Kidney (tissue), 14 donors: ENCODE measurements around the gene CYB561. TPM values are rescaled to one million over a fixed set of nuclear protein-coding genes. Genes with fewer than 3 reads are reported as not detected.

ENCODE experiments used
- DNase-seq, 5 donors: peaks; one replicate each; pipeline ENCODE4 v3.0.0-alpha.2; 2013 to 2020
- FAIRE-seq: peaks from 2 replicates; lab custom pipeline; 2012; peaks lifted over from hg19 to GRCh38; lab: Jason Lieb, UNC
- H3K27ac ChIP-seq, 2 donors: one replicate each; pipeline ENCODE4 v1.7.0; 2013; ENCODE audit warnings: low read depth in 2 of 2, low read length in 2 of 2, inconsistent platforms in 1 of 2
- H3K27me3 ChIP-seq: one replicate; pipeline ENCODE4 v1.7.1; 2013; ENCODE audit warnings: low read length, inconsistent platforms; ENCODE audit not compliant: control insufficient read depth, insufficient read depth
- H3K36me3 ChIP-seq, 3 donors: one replicate each; pipeline versions ENCODE4 v1.7.0 to v1.7.1; 2013; ENCODE audit warnings: low read length in 3 of 3, control low read depth in 1 of 3, inconsistent platforms in 1 of 3; ENCODE audit not compliant: insufficient read depth in 3 of 3, control insufficient read depth in 2 of 3
- H3K4me1 ChIP-seq, 3 donors: one replicate each; pipeline versions ENCODE4 v1.7.0 to v1.7.1; 2013; ENCODE audit warnings: low read length in 3 of 3, inconsistent platforms in 1 of 3, low read depth in 1 of 3; ENCODE audit not compliant: control insufficient read depth in 2 of 3, insufficient read depth in 2 of 3
- H3K4me3 ChIP-seq, 3 donors: one replicate each; pipeline versions ENCODE4 v1.7.0 to v1.8.1; 2013; ENCODE audit warnings: low read length in 3 of 3, control low read depth in 1 of 3, inconsistent platforms in 1 of 3
- H3K9ac ChIP-seq, 3 donors: one replicate each; pipeline versions ENCODE4 v1.7.0 to v1.7.1; 2013; ENCODE audit warnings: low read length in 3 of 3, control low read depth in 1 of 3, inconsistent platforms in 1 of 3
- H3K9me3 ChIP-seq, 3 donors: one replicate each; pipeline versions ENCODE4 v1.7.0 to v1.7.1; 2013; ENCODE audit warnings: low read length in 3 of 3, control low read depth in 1 of 3, inconsistent platforms in 1 of 3; ENCODE audit not compliant: control insufficient read depth in 2 of 3, insufficient read depth in 1 of 3
- CTCF ChIP-seq: IDR thresholded peaks from 3 replicates; pipeline ENCODE4 v1.5.1; 2012; ENCODE audit warnings: mild to moderate bottlenecking, moderate library complexity, borderline replicate concordance; ENCODE audit not compliant: insufficient read depth; ENCODE audit errors: extremely low read depth
- intact Hi-C: fragments of 100-400 bp; cut with DNase I; formaldehyde crosslinking; loops from one replicate; pipeline ENCODE4 v1.11.1; 2022
- polyA plus RNA-seq: library from polyadenylated mRNA; stranded (reverse); fragments of 350-450 nt; fragmentation: Illumina TruSeq; extraction: RNeasy Lipid Tissue Mini Kit (QIAGEN cat#74804); gene quantifications from one replicate; pipeline ENCODE4 v1.2.3, GENCODE V29; 2014; ENCODE audit warnings: low read depth, low replicate concordance; ENCODE audit not compliant: insufficient read depth
- total RNA-seq: library from RNA; stranded (reverse); fragmentation: NEBNext Ultra II Directional; extraction: Animal tissue kit (Norgen Biotek cat#: 25700); gene quantifications from one replicate; pipeline ENCODE4 v1.2.1, GENCODE V29; 2021
- donor health status: control.
- donor health status: control.
- donor health status: control.
- donor health status: control.
- donor health status: control.
- donor health status: DM: yes; HTN: yes; CAD: no.
- donor health status: Normal renal cell carcinoma (clear cell type).

CYB561 gene
- total and polyA plus RNA-seq, 2 donors from 2014 or later, result 38.4 to 51.1 TPM

- intact Hi-C loops, result no loop called here
- DNase-seq (no peak), FAIRE-seq (no peak)
- Histone ChIP-seq H3K4me3 (no peak overlapping the region), H3K4me1 (no peaks in the 10 kb centered on the region), H3K36me3 (no peaks in the 10 kb centered on the region), H3K27me3 (no peaks in the 10 kb centered on the region), H3K9ac (no peak overlapping the region), H3K9me3 (no peaks in the 10 kb centered on the region), H3K27ac (no peak overlapping the region)
- no peak for TF ChIP-seq CTCF
Observed at GRCh38 chr17:63463771-63464170, 17.7 kb upstream of the CYB561 start.

GRCh38 chr17:63460018-63460417 is 13.9 kb upstream of the CYB561 start:
- Histone ChIP-seq H3K9ac (no peak overlapping the region), H3K9me3 (no peaks in the 10 kb centered on the region), H3K36me3 (no peaks in the 10 kb centered on the region), H3K27ac (no peak overlapping the region), H3K4me1 (no peaks in the 10 kb centered on the region), H3K4me3 (no peak overlapping the region), H3K27me3 (no peaks in the 10 kb centered on the region)
- no peak for TF ChIP-seq CTCF
- FAIRE-seq, result no peak
- no peak for DNase-seq
- intact Hi-C loops, result no loop called here

GRCh38 chr17:63458478-63458877 is 12.4 kb upstream of the CYB561 start:
- FAIRE-seq, result no peak
- H3K4me3 ChIP-seq, result no peak overlapping the region

More at GRCh38 chr17:63458478-63458877, 12.4 kb upstream of the CYB561 start:
- no peak overlapping the region for H3K27ac ChIP-seq
- TF ChIP-seq CTCF, result no peak
- intact Hi-C loops, result no loop called here
- no peaks in the 10 kb centered on the region for H3K36me3 ChIP-seq
- no peak overlapping the region for H3K9ac ChIP-seq
- H3K27me3 ChIP-seq, result no peaks in the 10 kb centered on the region
- H3K9me3 ChIP-seq, result no peaks in the 10 kb centered on the region
- no peak for DNase-seq
- H3K4me1 ChIP-seq, result no peaks in the 10 kb centered on the region
